Measurements from ENCODE around the gene MRPL12. TPM values are rescaled to one million over a fixed set of nuclear protein-coding genes. Genes with fewer than 3 reads are reported as not detected.

Gene MRPL12
- total and polyA plus RNA-seq, 4 experiments from 2014 or later, result 21.9 to 47.5 (median 34.0) TPM

- Mint-ChIP-seq H3K27me3 (peaks cover 9 to 11% of the 10 kb centered on the region in 2 donors), H3K36me3 (no peaks in the 10 kb centered on the region), H3K4me1 (peaks cover 0 to 3% (median 1%) of the 10 kb centered on the region in 4 donors), H3K9me3 (no peaks in the 10 kb centered on the region), H3K27ac (no peak overlapping the region), H3K4me3 (no peak overlapping the region)
- Histone ChIP-seq H3K4me3 (ENCODE audit: low read length in 2 of 2) (no peak overlapping the region), H3K9me3 (ENCODE audit: control insufficient read depth in 1 of 2, low read length in 2 of 2) (no peaks in the 10 kb centered on the region), H3K27me3 (ENCODE audit: insufficient read depth, low read length) (no peaks in the 10 kb centered on the region), H3K36me3 (ENCODE audit: insufficient read depth, low read length) (no peaks in the 10 kb centered on the region), H3K4me1 (ENCODE audit: insufficient read depth, low read length) (no peaks in the 10 kb centered on the region), H3K27ac (ENCODE audit: low read depth, low read length) (no peak overlapping the region)
- no peak for DNase-seq
- POLR2A ChIA-PET (ENCODE audit: partially characterized antibody), result interaction anchor here (0.6 to 1.5 kb wide), 2 partner anchors 19 to 617 kb away, joined by 3 read pairs; partner anchors contain the start of gene MRPL12
- CTCF ChIA-PET (ENCODE audit: partially characterized antibody), result interaction anchor here (0.7 kb wide), 1 partner anchor 1345 kb away, joined by 3 read pairs; no protein-coding TSS in a partner anchor
- intact Hi-C loops (cut with micrococcal nuclease), result no loop called here
Measured at GRCh38 chr17:81722184-81723120, 19.3 kb downstream of the MRPL12 start.

GRCh38 chr17:81723651-81724209 lies 20.6 kb downstream of the MRPL12 start:
- Mint-ChIP-seq H3K27me3 (peaks cover 9 to 11% of the 10 kb centered on the region in 2 donors), H3K9me3 (no peaks in the 10 kb centered on the region), H3K4me3 (no peak overlapping the region), H3K4me1 (peaks cover 0 to 3% (median 1%) of the 10 kb centered on the region in 4 donors), H3K27ac (no peak overlapping the region), H3K36me3 (no peaks in the 10 kb centered on the region)
- Histone ChIP-seq H3K36me3 (ENCODE audit: insufficient read depth, low read length) (no peaks in the 10 kb centered on the region), H3K27ac (ENCODE audit: low read depth, low read length) (no peak overlapping the region), H3K9me3 (ENCODE audit: control insufficient read depth in 1 of 2, low read length in 2 of 2) (no peaks in the 10 kb centered on the region), H3K27me3 (ENCODE audit: insufficient read depth, low read length) (no peaks in the 10 kb centered on the region), H3K4me1 (ENCODE audit: insufficient read depth, low read length) (no peaks in the 10 kb centered on the region), H3K4me3 (ENCODE audit: low read length in 2 of 2) (no peak overlapping the region)
- DNase-seq, result no peak
- CTCF ChIA-PET (ENCODE audit: partially characterized antibody), result no interaction called here
- intact Hi-C loops (cut with micrococcal nuclease), result no loop called here
- POLR2A ChIA-PET (ENCODE audit: partially characterized antibody), result no interaction called here

GRCh38 chr17:81725439-81725838 lies 22.3 kb downstream of the MRPL12 start:
- H3K36me3 Mint-ChIP-seq, result no peaks in the 10 kb centered on the region
- H3K9me3 Mint-ChIP-seq, result no peaks in the 10 kb centered on the region
- no peak overlapping the region for H3K4me3 ChIP-seq (ENCODE audit: low read length in 2 of 2)
- H3K27ac ChIP-seq (ENCODE audit: low read depth, low read length), result no peak overlapping the region
- H3K4me1 Mint-ChIP-seq, result peaks cover 0 to 3% (median 1%) of the 10 kb centered on the region in 4 donors
- intact Hi-C loops (cut with micrococcal nuclease), result no loop called here
- peaks cover 12 to 15% of the 10 kb centered on the region in 2 donors for H3K27me3 Mint-ChIP-seq
- H3K27ac Mint-ChIP-seq, result no peak overlapping the region
- no peaks in the 10 kb centered on the region for H3K27me3 ChIP-seq (ENCODE audit: insufficient read depth, low read length)
- H3K9me3 ChIP-seq (ENCODE audit: control insufficient read depth in 1 of 2, low read length in 2 of 2), result no peaks in the 10 kb centered on the region
- H3K4me1 ChIP-seq (ENCODE audit: insufficient read depth, low read length), result no peaks in the 10 kb centered on the region
- no peaks in the 10 kb centered on the region for H3K36me3 ChIP-seq (ENCODE audit: insufficient read depth, low read length)
- ChIA-PET CTCF (ENCODE audit: partially characterized antibody) (interaction anchor here (0.6 to 1.6 kb wide), 2 partner anchors 12 kb away, joined by 3 to 6 read pairs; no protein-coding TSS in a partner anchor), POLR2A (ENCODE audit: partially characterized antibody) (no interaction called here)
- DNase-seq, result no peak
- H3K4me3 Mint-ChIP-seq, result no peak overlapping the region

- no peaks in the 10 kb centered on the region for H3K36me3 Mint-ChIP-seq
- ChIA-PET POLR2A (ENCODE audit: partially characterized antibody) (no interaction called here), CTCF (ENCODE audit: partially characterized antibody) (interaction anchor here (1.6 kb wide), 1 partner anchor 12 kb away, joined by 6 read pairs; no protein-coding TSS in a partner anchor)
- H3K4me1 Mint-ChIP-seq, result peaks cover 0 to 3% (median 1%) of the 10 kb centered on the region in 4 donors
- Histone ChIP-seq H3K36me3 (ENCODE audit: insufficient read depth, low read length) (no peaks in the 10 kb centered on the region), H3K27me3 (ENCODE audit: insufficient read depth, low read length) (no peaks in the 10 kb centered on the region), H3K9me3 (ENCODE audit: control insufficient read depth in 1 of 2, low read length in 2 of 2) (no peaks in the 10 kb centered on the region), H3K4me1 (ENCODE audit: insufficient read depth, low read length) (no peaks in the 10 kb centered on the region), H3K27ac (ENCODE audit: low read depth, low read length) (no peak overlapping the region), H3K4me3 (ENCODE audit: low read length in 2 of 2) (no peak overlapping the region)
- H3K9me3 Mint-ChIP-seq, result no peaks in the 10 kb centered on the region
- H3K4me3 Mint-ChIP-seq, result no peak overlapping the region
- intact Hi-C loops (cut with micrococcal nuclease), result no loop called here
- DNase-seq, result no peak
- H3K27ac Mint-ChIP-seq, result no peak overlapping the region
- peaks cover 14 to 18% of the 10 kb centered on the region in 2 donors for H3K27me3 Mint-ChIP-seq
Measured at GRCh38 chr17:81726004-81726403, 22.8 kb downstream of the MRPL12 start.

- DNase-seq, result no peak
- ChIA-PET CTCF (ENCODE audit: partially characterized antibody) (no interaction called here), POLR2A (ENCODE audit: partially characterized antibody) (no interaction called here)
- intact Hi-C loops (cut with micrococcal nuclease), result no loop called here
- Mint-ChIP-seq H3K4me1 (peaks cover 0 to 3% (median 1%) of the 10 kb centered on the region in 4 donors), H3K36me3 (no peaks in the 10 kb centered on the region), H3K9me3 (no peaks in the 10 kb centered on the region), H3K27ac (no peak overlapping the region), H3K27me3 (peaks cover 15 to 19% of the 10 kb centered on the region in 2 donors), H3K4me3 (no peak overlapping the region)
- H3K4me1 ChIP-seq (ENCODE audit: insufficient read depth, low read length), result no peaks in the 10 kb centered on the region
- no peaks in the 10 kb centered on the region for H3K36me3 ChIP-seq (ENCODE audit: insufficient read depth, low read length)
- H3K4me3 ChIP-seq (ENCODE audit: low read length in 2 of 2), result no peak overlapping the region
- H3K27ac ChIP-seq (ENCODE audit: low read depth, low read length), result no peak overlapping the region
- no peaks in the 10 kb centered on the region for H3K27me3 ChIP-seq (ENCODE audit: insufficient read depth, low read length)
- H3K9me3 ChIP-seq (ENCODE audit: control insufficient read depth in 1 of 2, low read length in 2 of 2), result no peaks in the 10 kb centered on the region
Measured at GRCh38 chr17:81727324-81728031, 24.3 kb downstream of the MRPL12 start.

GRCh38 chr17:81733507-81734404 lies 30.6 kb downstream of the MRPL12 start:
- POLR2A ChIA-PET (ENCODE audit: partially characterized antibody), result no interaction called here
- intact Hi-C loops (cut with micrococcal nuclease), result no loop called here
- Mint-ChIP-seq H3K4me1 (peaks cover 0 to 7% (median 6%) of the 10 kb centered on the region in 4 donors), H3K4me3 (no peak overlapping the region), H3K27ac (peak overlapping the region in 1 of 7 donors; percentile 19), H3K27me3 (peaks cover 11 to 14% of the 10 kb centered on the region in 2 donors), H3K36me3 (no peaks in the 10 kb centered on the region), H3K9me3 (peaks cover 0 to 1% (median 0%) of the 10 kb centered on the region in 8 donors)
- Histone ChIP-seq H3K36me3 (ENCODE audit: insufficient read depth, low read length) (no peaks in the 10 kb centered on the region), H3K27me3 (ENCODE audit: insufficient read depth, low read length) (no peaks in the 10 kb centered on the region), H3K4me1 (ENCODE audit: insufficient read depth, low read length) (no peaks in the 10 kb centered on the region), H3K9me3 (ENCODE audit: control insufficient read depth in 1 of 2, low read length in 2 of 2) (no peaks in the 10 kb centered on the region), H3K4me3 (ENCODE audit: low read length in 2 of 2) (no peak overlapping the region), H3K27ac (ENCODE audit: low read depth, low read length) (no peak overlapping the region)
- DNase-seq, result peak in 4 of 5 donors; percentile 43 to 50 (median 46)
- CTCF ChIA-PET (ENCODE audit: partially characterized antibody), result no interaction called here
